Fibroblast of peridontal ligament (primary cell): ENCODE data around the gene ERG.

Source experiments
- DNase-seq: peaks from one replicate; pipeline ENCODE4 v3.0.0-alpha.2; 2010; ENCODE audit errors: extremely low read depth

The ERG gene

DNA sequence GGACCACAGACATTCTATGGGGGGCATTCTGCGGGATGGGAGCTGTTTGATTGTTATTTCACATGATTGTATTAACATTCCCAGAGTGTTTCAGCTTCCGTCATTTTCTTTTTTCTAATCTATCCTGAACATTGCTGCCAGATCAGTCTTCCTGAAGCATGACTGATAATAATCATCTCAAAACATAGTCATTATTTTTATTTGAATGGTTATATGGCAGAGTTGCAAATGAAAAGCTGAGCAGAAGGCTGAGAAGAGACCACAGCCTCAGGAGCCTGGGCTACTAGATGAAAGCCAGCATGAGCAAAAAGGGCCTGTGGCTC, 109.0 kb downstream of the ERG start:
- DNase-seq = no peak

DNA sequence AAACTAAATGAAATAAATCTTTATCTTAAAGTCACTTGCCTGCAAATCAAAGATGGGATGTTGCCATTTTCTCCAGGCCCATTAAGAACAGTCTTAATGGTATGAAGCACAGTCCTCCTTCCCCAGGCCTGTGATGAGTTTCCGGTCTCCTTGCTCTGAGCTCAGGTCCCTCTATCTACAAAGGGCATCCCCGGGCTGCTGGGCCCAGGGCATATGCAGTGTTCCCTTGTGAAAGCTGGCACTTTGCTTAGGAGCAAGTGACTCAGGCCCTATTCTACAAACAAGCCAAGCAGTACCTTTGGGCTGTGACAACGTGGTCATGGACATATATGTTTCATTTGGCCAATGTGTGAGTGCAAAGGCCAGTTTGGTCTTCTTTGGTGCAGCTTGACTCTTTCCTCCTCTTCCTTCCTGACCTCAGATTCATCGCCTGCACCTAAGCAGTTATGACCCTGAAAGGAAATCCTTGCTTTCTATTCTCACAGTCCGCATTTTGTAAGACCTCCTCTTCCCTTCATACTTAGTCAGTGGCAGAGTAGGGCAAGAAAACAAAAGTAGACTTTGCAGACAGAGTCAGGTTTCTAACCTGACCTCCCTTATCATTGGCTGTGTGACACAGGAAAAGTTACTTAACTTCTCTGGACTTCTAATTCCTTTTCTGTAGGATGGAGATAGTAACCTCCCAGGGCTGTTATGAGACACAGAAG, 109.5 kb downstream of the ERG start:
- no peak for DNase-seq

DNA sequence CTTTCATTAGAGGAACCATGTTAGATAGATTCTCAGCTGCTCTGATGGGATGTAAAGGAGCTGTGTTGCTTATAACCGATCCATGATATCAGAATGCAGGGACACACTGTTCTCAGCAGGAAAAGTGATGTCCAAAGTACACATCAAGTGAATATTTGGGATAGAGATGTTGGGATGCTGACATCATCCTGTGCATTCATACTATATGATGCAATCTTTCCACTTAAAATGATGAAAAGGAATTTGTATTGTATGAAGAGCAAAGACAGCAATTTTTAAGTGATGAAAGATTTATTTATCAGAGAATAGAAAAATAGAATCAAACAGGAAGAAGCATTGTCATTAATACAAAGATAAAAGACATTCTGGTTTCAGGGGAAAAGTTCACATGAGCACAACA, 110.1 kb downstream of the ERG start:
- DNase-seq = peak; percentile 3

DNA sequence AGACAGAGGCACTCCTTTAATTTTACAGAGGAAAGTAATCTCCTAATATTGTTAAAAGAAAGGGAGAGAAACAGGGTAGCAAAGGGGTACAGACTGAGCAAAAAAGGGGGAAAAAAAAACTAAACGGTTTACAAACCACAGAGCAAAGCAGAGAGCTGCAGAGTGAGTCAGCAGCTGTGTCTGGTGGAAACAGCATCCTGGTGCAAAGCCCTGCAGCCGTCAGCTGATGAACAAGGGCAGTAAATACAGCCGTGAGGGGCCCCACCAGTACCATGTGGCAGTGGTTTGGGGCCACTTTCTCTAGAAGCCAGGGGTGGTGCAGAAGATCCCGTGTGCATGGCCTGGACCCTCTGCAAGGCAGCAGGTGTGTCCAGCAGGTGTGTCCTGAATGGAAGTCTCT, 111.3 kb downstream of the ERG start:
- DNase-seq = no peak

- DNase-seq = no peak
Observed at GRCh38 chr21:38385427-38386175, 112.7 kb downstream of the ERG start.

DNA sequence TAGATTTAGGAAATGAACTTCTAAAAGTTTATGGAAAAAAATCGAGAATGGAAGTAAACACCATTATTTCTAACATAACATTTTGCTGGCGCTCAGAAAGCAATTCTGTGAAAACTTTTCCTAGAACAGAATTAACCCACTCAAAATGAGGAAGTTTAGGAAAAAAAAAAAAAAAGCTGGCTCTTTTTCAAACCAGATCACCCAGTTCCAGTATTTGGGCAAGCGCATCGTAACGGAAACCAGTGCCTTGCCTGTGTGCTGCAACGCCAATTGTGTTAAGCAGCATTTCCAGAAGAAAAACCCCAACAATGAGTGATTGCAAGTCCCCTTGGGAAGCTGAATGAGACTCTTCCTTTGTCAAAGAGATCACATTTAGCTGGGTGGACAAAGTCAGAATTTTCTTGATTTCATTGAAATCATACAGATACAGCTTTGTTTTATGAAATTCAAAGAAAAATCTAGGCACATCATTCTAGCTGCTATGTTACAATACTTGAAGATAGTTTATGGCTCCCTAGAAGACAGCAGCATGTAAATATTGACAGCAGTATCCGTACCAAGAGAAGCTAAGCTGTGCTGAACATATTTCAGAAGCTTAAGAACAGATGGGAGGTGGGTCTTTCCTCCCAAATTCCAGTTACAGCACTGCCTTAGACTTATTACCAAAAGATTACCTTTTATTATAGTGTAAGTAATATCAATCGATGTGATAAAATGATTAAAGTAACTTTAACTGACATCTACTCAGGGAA, 113.4 kb downstream of the ERG start:
- DNase-seq = no peak

DNA sequence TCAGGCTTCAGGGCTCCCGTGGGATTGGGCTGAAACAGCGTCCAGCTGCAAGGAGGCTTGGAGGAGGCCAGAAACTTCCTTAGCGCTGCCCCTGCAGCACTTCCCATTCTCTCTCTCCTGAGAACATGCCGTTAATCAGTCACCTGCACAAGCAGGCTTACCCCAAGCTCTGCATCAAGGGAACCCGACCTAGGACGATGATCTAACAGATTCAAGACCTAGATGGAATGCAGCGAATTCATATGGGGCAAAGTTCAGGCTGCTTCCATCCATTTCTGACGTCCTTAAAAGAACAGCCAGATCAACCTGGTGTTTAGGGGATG, 114.1 kb downstream of the ERG start:
- DNase-seq = no peak

- DNase-seq = no peak
Observed at GRCh38 chr21:38383411-38384237, 114.7 kb downstream of the ERG start.

GRCh38 chr21:38380481-38381137, 117.7 kb downstream of the ERG start:
- peak; percentile 3 for DNase-seq

- no peak for DNase-seq
Observed at GRCh38 chr21:38379147-38379546, 119.1 kb downstream of the ERG start.

DNA sequence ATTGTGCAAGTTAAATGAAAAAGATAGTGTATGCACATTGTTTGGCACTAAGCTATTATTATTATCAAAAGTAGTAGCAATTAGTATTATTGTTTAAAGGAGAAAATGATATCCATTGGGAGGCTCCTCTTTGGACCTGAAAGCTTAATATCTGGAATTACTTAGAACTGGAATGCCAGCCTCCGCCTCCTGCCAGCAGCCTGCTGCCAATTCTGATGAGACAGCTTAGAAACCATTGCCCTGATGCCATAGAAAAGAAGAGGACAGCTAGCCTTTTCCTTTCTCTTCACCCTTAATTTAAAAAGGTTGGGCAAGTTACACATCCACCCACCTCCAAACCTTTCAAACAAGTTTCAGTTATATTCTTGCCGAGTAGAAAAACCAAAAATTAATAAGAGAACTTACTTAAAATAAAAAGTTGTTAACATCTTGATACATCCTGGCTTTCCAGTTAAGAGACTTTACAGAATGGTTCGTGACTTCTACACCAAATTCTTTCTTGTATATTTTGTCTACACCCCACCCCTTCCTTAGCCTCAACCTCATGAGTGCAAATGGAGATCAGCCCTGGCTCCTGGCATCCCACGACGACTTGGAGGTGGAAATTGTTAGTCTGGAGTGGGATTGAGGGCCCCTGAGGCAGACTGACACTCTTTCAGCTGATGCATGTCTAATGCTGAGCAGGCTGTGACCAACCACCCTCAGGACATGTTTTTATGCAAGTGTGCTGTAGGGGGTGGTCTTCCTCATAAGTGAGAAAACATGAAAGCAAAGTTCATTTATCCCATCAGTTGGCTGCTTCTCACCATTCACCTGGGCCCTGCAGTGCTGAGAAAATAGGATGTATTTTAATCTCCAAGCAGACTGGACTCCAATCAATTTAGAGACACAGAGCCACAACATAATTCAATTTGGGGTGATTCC, 120.8 kb downstream of the ERG start:
- no peak for DNase-seq

- DNase-seq = no peak
Observed at GRCh38 chr21:38376693-38377092, 121.6 kb downstream of the ERG start.

DNA sequence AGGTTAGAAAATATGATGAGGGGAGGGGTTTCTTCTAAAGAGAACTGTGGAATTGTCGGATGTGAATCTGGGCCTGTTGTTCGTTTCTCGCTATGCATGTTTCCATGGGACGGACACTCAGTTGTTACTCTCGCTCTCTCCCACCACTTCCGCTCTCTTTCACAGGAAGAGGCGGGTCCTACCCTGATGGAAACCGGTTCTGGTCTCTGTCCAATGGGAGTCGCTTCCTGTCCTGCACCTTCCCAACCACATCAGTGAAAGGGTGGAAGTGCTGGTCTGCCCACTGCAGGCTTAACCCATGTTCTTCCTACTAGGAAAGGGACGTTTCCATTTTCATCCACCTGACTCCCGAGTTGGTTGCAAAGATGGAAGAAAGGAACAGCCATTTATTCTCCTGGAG, 122.0 kb downstream of the ERG start:
- DNase-seq = no peak

DNA sequence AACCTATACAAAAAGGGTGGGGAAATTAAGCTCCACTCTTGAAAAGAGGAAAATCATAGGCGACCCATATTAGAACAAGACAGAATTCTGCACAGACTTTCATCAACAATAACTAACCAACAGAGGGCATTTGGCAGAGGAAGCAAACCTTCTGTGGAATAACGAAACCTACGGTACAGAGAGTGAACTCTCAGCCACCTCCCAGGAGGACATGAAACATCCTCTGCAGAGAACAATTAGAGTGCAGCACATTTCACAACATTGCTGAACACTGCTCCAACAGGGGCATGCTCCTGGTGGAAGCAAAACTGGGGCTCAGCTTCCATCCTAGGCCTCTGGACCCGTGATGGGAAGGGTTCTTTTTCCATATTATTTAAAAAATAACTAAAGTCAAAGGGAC, 130.6 kb downstream of the ERG start:
- DNase-seq = no peak

GRCh38 chr21:38365521-38365920, 132.8 kb downstream of the ERG start:
- DNase-seq = no peak

- DNase-seq = no peak
Observed at GRCh38 chr21:38363693-38364092, 134.6 kb downstream of the ERG start.

- no peak for DNase-seq
Observed at GRCh38 chr21:38361324-38361723, 137.0 kb downstream of the ERG start.

DNA sequence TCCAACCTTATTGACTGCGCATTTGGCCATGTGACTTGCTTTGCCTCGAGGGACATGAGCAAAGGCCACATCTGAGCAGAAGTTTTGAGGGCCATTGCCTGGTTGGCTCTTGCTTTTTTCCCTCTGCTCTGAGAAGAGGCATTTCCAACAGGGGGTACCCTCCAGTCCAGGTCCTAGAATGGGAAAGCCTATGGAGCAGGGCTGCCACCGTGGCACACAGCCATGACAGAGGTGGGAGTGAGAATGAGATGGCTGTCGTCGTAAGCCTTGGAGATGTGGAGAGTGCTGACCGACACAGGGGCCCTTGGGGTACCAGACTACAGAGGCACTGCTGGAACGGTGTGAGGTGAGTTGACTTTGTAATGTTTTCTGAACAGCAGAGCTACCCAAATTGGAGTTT, 138.4 kb downstream of the ERG start:
- DNase-seq = no peak

DNA sequence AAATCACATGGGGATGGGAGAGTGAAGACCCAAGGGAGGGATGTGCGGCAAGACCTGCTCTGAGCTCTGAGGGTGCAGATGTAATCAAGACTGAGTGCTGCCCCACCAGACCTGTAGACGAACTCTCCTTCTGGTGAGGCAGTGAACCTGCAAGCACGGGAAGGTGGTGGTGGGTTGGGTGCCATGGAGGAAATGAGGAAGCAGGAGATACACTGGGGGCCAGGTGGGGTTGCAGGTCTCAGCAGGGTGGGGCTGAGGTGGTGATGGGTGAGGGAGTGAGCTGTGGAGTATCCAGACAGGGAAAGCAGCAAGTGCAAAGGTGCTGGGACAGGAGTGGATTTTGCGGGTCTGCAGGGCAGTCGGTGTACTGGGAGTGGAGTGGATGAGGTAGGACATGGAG, 139.2 kb downstream of the ERG start:
- DNase-seq = no peak

- DNase-seq = no peak
Observed at GRCh38 chr21:38358666-38359065, 139.6 kb downstream of the ERG start.

- no peak for DNase-seq
Observed at GRCh38 chr21:38358098-38358497, 140.2 kb downstream of the ERG start.
